Skeletal muscle tissue (tissue), 4 donors: ENCODE results near the gene RABEP2. TPM values are rescaled to one million over a fixed set of nuclear protein-coding genes. Genes with fewer than 3 reads are reported as not detected.
"Not testable (repeated sequence)": the region's sequence is repeated elsewhere in the genome, so short reads cannot be mapped to it uniquely, and the experiment has no call there.

Experiments
- H3K27ac ChIP-seq: one replicate; pipeline ENCODE4 v1.7.0; 2013; ENCODE audit warnings: mild to moderate bottlenecking, low read depth, low read length, inconsistent platforms
- H3K27me3 ChIP-seq, 3 donors: one replicate each; pipeline ENCODE4 v1.7.0; 2013; ENCODE audit warnings: low read length in 3 of 3; ENCODE audit not compliant: control insufficient read depth in 3 of 3, insufficient read depth in 3 of 3
- H3K36me3 ChIP-seq, 3 donors: one replicate each; pipeline ENCODE4 v1.7.0; 2013; ENCODE audit warnings: low read length in 3 of 3; ENCODE audit not compliant: control insufficient read depth in 3 of 3, insufficient read depth in 3 of 3
- H3K4me1 ChIP-seq, 3 donors: one replicate each; pipeline ENCODE4 v1.7.0; 2013; ENCODE audit warnings: low read length in 3 of 3, mild to moderate bottlenecking in 3 of 3; ENCODE audit not compliant: control insufficient read depth in 3 of 3, insufficient read depth in 3 of 3
- H3K4me3 ChIP-seq, 3 donors: one replicate each; pipeline ENCODE4 v1.7.0; 2013; ENCODE audit warnings: low read length in 3 of 3
- H3K9ac ChIP-seq, 3 donors: one replicate each; pipeline ENCODE4 v1.7.0; 2013; ENCODE audit warnings: low read length in 3 of 3, mild to moderate bottlenecking in 3 of 3, moderate library complexity in 2 of 3, low read depth in 1 of 3
- H3K9me3 ChIP-seq, 3 donors: one replicate each; pipeline ENCODE4 v1.7.0; 2013; ENCODE audit warnings: low read length in 3 of 3; ENCODE audit not compliant: control insufficient read depth in 3 of 3
- total RNA-seq: library from RNA; depleted of rRNA; stranded (reverse); fragments of >200 nt; gene quantifications from one replicate; pipeline ENCODE4 v1.2.3, GENCODE V29; 2014
- donor health status: Osteomylitis.

RABEP2 gene
- total RNA-seq, 1 donor from 2014 or later: 11.0 TPM

DNA sequence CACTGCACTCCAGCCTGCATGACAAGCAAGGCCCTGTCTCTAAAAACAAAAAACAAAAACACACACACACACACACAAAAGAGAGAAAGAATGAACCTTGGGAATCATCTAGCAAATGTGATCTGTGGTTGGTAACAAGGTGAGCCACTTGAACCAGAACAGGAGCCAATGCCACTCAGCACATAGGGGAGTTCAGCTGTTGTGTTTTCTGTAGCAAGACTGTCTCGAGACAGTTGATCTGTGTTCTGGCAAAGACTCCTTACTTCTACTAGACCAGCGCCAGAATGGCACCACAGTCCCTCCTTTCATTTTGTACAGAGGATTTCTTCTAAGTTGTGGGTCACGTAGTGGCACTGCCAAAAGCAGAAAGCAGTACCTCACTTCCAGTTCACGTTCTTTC lies 26.1 kb downstream of the RABEP2 start:
- peak overlapping the region; percentile 54 for H3K27ac ChIP-seq
- no peaks in the 10 kb centered on the region for H3K27me3 ChIP-seq
- H3K36me3 ChIP-seq: peaks cover 51 to 55% (median 54%) of the 10 kb centered on the region in 3 donors
- H3K9me3 ChIP-seq: no peaks in the 10 kb centered on the region
- H3K9ac ChIP-seq: peak overlapping the region in 1 of 3 donors; percentile 1
- H3K4me3 ChIP-seq: no peak overlapping the region
- peaks cover 2 to 20% (median 3%) of the 10 kb centered on the region in 3 donors for H3K4me1 ChIP-seq

DNA sequence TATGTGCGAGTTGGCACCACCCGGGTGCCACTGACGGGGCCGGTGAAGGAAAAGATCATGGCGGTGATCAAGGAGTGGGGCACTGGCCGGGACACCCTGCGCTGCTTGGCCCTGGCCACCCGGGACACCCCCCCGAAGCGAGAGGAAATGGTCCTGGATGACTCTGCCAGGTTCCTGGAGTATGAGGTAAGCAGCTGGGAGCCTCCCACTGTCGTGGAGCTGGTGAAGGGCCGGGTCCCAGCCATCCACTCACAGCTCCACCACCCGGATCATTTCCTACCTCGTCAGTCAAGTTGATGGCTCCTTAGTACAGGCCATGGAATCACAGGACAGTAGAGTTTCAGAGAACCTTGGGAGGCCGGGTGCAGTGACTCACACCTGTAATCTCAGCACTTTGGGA lies 26.8 kb downstream of the RABEP2 start:
- Histone ChIP-seq H3K27ac (peak overlapping the region; percentile 54), H3K9ac (no peak overlapping the region)

DNA sequence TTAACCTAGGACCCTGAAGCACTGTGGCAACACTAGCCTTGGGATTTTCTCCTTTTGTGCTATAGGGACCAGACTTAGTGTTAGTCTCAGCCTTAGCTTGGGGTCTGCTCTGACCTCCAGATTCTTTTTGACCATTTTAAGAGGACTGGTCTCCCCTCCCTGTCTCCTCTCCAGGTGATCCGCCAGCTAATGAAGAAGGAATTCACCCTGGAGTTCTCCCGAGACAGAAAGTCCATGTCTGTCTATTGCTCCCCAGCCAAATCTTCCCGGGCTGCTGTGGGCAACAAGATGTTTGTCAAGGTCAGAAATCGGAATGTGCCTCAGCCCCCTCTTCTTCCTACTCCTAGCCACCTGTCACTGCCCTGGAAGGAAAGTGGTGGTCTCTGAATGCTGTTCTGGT lies 27.2 kb downstream of the RABEP2 start:
- H3K36me3 ChIP-seq: peaks cover 47 to 54% (median 48%) of the 10 kb centered on the region in 3 donors
- peak overlapping the region; percentile 54 for H3K27ac ChIP-seq
- H3K9me3 ChIP-seq: no peaks in the 10 kb centered on the region
- H3K4me3 ChIP-seq: no peak overlapping the region
- no peaks in the 10 kb centered on the region for H3K27me3 ChIP-seq
- peaks cover 2 to 27% (median 3%) of the 10 kb centered on the region in 3 donors for H3K4me1 ChIP-seq
- no peak overlapping the region for H3K9ac ChIP-seq

More for the DNA sequence above, 26.8 kb downstream of the RABEP2 start:
- Histone ChIP-seq H3K27me3 (no peaks in the 10 kb centered on the region), H3K4me3 (no peak overlapping the region), H3K9me3 (no peaks in the 10 kb centered on the region), H3K4me1 (peaks cover 2 to 23% (median 3%) of the 10 kb centered on the region in 3 donors), H3K36me3 (peaks cover 49 to 56% (median 51%) of the 10 kb centered on the region in 3 donors)

DNA sequence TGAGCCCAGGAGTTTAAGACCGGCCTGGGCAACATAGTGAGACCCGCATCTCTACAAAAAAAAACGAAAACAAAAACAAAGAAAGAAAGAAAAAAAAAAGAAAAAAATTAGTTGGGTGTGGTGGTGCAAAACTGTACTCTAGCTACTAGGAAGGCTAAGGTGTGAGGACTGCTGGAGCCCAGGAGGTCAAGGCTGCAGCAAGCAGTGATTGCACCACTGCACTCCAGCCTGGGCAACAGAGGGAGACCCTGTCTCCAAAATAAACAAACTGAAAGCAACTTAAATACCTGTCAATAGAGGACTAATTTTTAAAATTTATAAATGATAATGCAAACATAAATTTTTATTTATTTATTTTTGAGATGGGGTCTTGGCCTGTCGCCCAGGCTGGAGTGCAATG lies 29.4 kb downstream of the RABEP2 start:
- H3K9me3 ChIP-seq: no peaks in the 10 kb centered on the region
- H3K36me3 ChIP-seq: peaks cover 32 to 43% (median 32%) of the 10 kb centered on the region in 3 donors
- no peak overlapping the region for H3K27ac ChIP-seq

DNA sequence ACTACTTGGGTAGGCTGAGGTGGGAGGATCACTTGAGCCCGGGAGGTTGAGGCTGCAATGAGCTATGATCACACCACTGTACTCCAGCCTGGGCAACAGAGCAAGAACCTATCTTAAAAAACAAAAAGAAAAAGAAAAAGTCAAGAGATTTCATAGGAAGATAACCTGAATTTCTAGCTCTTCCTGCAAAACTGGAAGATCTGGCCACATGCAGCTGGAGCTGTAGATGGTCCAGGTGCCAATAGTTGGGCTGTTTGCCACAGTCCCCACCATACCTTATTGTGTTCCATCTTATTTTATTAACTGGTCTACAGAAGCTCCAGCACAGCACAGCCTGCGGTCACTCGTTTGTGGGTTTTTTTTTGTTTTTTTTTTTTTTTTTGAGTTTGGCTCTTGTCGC lies 31.7 kb downstream of the RABEP2 start:
- no peaks in the 10 kb centered on the region for H3K9me3 ChIP-seq
- peaks cover 24 to 38% (median 28%) of the 10 kb centered on the region in 3 donors for H3K36me3 ChIP-seq
- H3K9ac ChIP-seq: no peak overlapping the region
- no peak overlapping the region for H3K4me3 ChIP-seq
- no peaks in the 10 kb centered on the region for H3K27me3 ChIP-seq
- H3K4me1 ChIP-seq: peaks cover 6 to 43% (median 8%) of the 10 kb centered on the region in 3 donors
- H3K27ac ChIP-seq: no peak overlapping the region

More for the DNA sequence above, 29.4 kb downstream of the RABEP2 start:
- Histone ChIP-seq H3K4me1 (peaks cover 3 to 37% (median 6%) of the 10 kb centered on the region in 3 donors), H3K9ac (no peak overlapping the region), H3K4me3 (no peak overlapping the region), H3K27me3 (no peaks in the 10 kb centered on the region)

DNA sequence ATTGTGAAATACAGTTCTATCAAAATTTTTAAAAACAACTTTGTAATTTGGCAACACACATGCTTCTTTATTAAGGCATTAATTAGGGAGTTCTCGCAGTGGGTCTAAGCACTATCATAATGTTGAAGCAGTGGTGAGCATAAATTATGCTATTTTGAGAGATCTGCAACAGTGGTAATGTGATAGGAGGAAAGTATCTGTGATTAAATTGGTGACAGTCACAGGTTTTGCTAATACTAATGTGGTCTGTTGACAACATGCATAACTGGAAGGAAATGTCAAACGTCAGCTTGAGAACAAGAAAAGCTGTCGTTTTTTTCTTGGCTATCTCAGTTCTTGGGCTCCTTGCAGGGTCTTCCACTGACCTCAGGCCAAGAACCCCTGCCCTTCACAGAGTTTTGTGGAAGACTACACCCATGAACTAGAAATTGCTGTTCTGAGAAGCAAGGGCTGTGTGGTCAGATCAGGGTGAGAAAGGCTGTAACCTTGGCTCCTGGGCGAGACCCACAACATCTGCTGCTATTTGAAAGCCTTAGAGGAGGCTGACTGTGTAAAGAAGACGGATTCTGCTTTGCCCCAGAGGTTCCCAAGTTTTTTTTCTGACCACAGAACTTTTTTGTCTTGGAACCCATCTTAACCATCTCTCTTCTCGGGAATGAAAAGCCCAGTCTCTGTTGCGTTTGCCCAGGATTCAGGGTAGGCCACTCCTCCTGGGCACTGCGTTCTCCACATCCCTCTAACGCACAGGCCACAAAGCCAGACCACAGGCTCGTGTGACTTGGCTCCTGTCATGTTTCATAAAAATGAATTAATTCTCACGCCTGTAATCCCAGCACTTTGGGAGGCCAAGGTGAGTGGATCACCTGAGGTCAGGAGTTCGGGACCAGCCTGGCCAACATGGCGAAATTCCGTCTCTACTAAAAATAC lies 32.8 kb downstream of the RABEP2 start:
- peaks cover 4 to 38% (median 8%) of the 10 kb centered on the region in 3 donors for H3K4me1 ChIP-seq
- no peaks in the 10 kb centered on the region for H3K9me3 ChIP-seq
- H3K36me3 ChIP-seq: peaks cover 21 to 35% (median 23%) of the 10 kb centered on the region in 3 donors
- H3K4me3 ChIP-seq: no peak overlapping the region
- H3K27ac ChIP-seq: peak overlapping the region; percentile 83
- no peaks in the 10 kb centered on the region for H3K27me3 ChIP-seq
- peak overlapping the region in 2 of 3 donors; percentile 38 to 74 for H3K9ac ChIP-seq

DNA sequence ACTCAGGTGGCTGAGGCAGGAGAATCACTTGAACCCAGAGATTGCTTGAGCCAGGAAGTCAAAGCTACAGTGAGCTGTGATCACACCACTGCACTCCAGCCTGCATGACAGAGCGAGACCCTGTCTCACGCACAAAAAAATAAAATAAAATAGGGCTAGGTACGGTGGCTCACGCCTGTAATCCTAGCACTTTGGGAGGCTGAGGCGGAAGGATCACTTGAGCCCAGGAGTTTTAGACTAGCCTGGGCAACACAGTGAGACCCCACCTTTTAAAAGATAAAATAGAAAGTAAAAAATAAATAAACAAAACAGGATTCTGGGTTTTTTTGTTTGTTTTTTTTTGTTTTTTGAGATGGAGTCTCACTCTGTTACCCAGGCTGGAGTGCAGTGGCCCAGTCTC lies 34.7 kb downstream of the RABEP2 start:
- not testable (repeated sequence) for H3K9ac ChIP-seq, H3K27me3 ChIP-seq, H3K27ac ChIP-seq, H3K4me3 ChIP-seq, H3K9me3 ChIP-seq
- Histone ChIP-seq H3K36me3 (peaks cover 33 to 40% (median 37%) of the 10 kb centered on the region in 3 donors), H3K4me1 (peaks cover 9 to 51% (median 17%) of the 10 kb centered on the region in 3 donors)

DNA sequence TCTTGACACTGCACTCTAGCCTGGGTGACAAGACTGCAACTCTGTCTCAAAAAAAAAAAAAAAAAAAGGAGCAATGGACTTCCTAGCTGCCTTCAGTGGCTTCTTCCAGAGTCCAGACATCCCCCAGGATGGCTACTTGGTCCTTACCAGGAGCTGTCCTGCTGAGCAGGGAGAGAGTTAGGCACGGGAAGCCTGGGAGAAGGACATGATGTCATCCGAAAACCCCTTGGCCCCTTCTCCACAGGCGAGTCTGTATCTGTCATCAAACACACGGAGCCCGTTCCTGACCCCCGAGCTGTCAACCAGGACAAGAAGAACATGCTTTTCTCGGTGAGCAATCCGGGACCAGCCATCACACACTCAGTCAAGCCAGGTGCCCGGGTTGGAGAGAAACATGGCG lies 38.1 kb downstream of the RABEP2 start:
- H3K9ac ChIP-seq: peak overlapping the region in 2 of 3 donors; percentile 16 to 59
- H3K4me1 ChIP-seq: peaks cover 30 to 55% (median 34%) of the 10 kb centered on the region in 3 donors
- H3K27ac ChIP-seq: no peak overlapping the region
- H3K4me3 ChIP-seq: peak overlapping the region in 1 of 3 donors; percentile 30
- H3K36me3 ChIP-seq: peaks cover 32 to 39% (median 37%) of the 10 kb centered on the region in 3 donors
- H3K27me3 ChIP-seq: peaks cover 0 to 6% (median 0%) of the 10 kb centered on the region in 3 donors
- no peaks in the 10 kb centered on the region for H3K9me3 ChIP-seq

DNA sequence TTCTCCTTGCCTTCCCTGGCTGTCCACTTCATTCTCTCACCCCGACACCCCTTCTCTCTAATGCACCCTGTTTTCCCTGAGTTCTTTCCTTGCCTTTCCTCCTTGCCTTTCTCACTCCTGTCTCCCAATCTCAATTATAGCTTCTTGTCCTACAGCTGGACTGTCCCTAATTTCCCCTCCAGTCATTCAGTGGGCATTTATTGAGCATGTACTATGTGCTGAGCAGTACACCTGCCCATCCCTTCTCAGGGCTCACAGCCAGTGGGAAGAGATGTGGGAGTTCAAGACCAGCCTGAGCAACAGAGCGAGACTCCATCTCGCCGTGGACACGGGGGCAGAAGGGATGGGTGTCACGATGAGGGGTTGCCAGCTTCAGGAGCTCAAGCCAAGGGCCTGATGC lies 41.0 kb downstream of the RABEP2 start:
- H3K4me1 ChIP-seq: peaks cover 46 to 74% (median 51%) of the 10 kb centered on the region in 3 donors
- H3K4me3 ChIP-seq: peak overlapping the region; percentile 13 to 69 (median 63)
- H3K9me3 ChIP-seq: no peaks in the 10 kb centered on the region
- peaks cover 38 to 47% (median 40%) of the 10 kb centered on the region in 3 donors for H3K36me3 ChIP-seq
- H3K9ac ChIP-seq: peak overlapping the region; percentile 78 to 81 (median 79)
- peaks cover 3 to 6% (median 5%) of the 10 kb centered on the region in 3 donors for H3K27me3 ChIP-seq
- H3K27ac ChIP-seq: peak overlapping the region; percentile 92
